ENCODE measurements around the gene LRMDA.

LRMDA gene

DNA sequence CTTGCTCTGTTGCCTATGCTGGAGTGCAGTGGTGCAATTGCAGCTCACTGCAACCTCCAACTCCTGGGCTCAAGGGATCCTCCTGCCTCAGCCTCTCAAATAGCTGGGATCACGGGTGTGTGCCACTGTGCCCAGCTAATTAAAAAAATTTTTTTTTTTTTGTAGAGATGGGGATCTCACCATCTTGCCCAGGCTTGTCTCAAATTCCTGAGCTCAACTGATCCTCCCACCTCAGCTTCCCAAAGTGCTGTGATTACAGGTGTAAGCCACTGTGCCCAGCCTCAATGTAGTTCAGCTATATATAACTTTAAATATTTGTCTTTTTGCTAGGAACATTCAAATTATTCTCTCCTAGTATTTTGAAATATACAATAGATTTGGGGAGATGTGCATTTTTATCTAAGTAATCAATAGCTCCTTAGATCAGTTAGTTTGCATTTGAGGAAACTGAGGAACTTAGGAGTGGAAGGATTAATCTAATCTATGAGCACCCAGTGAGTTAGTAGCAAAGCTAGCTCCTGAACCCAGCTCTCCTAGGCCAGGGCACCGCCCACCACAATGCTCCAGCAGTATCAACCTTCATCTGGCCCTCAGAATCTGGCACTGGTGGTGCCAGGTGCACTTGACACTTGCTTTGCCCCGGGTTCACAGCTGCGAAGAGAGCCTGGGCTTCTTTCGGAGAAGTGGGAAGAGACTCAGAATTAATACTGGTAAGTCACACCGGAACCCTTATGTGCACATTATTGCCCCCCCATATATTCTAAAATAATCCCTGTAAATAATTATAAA, 5.9 kb upstream of the LRMDA start:
- no peak for DNase-seq

DNA sequence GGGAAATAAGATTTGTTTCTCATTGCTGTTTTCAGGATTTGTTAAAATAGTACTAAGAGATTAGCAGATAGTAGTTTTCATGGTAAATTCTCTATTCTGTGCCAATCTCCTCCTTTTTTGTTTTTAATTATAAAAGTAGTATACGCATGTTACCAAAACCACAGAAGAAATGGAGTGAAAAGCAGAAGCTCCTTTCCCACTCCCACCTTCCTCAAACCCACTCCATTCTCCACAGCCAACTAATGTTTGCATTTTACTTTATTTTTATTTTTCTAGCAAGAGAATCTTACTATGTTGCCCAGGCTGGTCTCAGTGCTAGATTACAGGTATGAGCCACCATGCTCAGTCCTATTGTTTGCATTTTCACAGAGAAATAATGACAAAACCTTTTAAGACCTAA, 4.5 kb upstream of the LRMDA start:
- no peak for DNase-seq

DNA sequence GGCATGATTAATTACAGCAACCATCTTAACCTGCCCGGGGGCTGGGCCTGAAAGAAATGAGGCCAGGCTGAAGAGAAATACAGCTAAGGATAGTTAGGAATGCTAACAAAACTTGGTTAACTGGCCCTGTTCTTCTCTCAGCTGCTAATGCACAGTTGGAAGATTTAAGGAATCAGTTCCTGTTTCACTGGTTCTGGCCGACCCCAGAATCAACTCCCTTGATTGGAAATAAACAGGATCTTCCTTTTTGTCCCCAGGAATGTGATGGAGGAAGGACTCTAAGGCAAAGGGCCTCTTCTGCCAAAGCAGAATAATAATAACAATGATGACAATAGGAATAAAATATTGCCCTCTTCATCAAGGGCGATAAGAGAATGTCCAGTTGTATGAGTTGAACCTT, 3.5 kb upstream of the LRMDA start:
- no peak for DNase-seq

DNA sequence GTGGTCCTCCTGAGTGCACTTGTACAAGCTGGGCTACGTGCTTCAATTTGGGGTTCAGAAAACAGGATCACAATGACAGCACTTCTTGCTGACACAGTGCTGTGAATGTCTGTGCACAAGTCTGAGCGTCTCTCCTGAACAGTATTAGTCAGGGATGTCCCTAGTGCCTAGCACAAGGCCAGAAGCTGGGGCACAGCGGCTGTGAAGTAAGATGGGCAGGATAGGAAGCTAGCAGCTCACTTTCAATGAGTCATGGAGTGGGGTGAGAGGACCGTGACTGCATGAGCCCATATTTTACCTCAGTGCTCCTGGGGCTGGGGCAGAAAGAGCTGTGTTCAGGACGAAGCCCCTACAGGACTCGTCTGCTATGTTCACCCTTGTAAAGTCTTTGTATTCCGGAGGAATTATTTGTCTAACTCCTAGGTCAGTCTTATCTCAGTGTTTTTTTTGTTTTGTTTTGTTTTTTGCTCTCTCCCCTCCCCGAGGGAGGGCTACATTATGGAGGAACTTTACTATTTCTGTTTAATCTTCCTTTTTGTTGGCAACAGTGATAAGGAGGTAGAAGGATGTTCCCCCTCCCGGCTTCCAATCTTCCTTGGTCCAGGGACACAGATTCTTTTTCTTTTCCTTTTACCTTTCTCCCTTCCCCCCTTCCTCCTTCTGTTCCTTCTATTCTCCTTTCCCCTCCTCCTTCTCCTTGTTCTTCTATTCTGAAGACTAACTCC, 2.8 kb upstream of the LRMDA start:
- no peak for DNase-seq

DNA sequence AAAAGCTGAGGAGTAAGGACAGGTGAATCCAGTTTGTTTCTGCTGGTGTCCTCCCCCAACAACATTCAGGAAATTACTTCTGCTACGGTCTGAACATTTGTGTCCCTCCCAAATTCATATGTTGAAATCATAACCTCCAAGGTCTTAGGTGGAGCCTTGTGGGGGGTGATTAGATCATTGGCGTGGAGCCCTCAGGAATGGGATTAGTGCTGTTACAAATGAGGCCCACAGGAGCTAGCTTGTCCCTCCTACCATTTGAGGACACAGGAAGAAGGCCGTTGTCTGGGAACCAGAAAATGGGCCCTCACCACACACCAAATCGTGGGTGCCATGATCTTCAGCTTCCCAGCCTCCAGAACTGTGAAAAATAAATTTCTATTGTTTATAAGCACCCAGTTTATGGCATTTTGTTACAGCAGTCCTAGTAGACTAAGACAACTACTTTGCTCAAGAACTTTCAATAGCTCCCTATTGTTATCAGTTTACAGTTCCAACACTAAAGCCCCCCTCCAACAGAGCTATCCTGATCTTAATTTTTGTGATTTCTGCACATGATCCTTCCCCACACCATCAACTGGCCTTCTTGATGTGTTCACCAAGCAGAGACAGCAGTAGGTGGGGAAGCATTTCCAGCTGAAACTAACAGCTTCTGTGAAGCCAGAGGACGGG, 2.1 kb upstream of the LRMDA start:
- DNase-seq = no peak

- DNase-seq = no peak
Measured at GRCh38 chr10:75430000-75430763, 1.2 kb upstream of the LRMDA start.

GRCh38 chr10:75432176-75432575, 752 bp downstream of the LRMDA start:
- DNase-seq = no peak

DNA sequence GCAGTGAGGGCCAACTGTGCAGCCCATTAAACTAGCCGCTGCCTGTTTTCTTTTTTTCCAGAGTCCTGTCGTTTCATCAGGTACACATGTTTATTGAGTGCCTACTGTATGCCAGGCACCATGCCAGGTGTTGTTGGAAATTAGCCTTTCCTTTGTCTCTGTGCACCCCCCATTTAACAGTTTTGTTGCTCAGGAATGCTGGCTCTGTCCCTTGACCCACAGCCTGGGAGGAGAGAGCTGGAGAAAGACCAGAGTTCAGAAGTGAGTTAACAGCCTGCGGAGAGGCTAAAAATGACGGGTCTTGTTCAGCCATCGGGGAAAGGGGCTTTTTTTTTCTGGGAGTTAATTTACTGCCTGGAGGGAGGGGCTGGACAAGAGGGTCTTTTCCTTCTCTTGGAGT, 1.3 kb downstream of the LRMDA start:
- no peak for DNase-seq

DNA sequence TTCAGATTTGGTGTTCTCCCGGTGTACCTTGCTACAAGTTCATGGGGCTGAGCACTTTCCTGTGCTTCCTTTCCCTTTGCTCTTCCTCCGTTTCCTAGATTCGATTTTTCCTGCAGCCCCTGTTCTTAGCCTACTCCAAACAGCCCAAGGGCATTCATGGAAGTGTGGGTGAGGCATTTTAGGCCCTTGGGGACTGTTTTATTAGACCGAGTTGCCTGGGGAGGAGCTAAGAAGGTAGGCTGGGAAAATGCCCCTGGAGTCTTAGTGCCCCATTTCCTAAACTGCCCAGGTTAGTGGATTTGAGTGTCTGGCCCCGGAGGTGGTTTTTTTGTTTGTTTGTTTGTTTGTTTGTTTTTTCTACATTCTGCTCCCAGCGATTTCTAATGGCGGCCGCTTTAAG, 1.8 kb downstream of the LRMDA start:
- no peak for DNase-seq

DNA sequence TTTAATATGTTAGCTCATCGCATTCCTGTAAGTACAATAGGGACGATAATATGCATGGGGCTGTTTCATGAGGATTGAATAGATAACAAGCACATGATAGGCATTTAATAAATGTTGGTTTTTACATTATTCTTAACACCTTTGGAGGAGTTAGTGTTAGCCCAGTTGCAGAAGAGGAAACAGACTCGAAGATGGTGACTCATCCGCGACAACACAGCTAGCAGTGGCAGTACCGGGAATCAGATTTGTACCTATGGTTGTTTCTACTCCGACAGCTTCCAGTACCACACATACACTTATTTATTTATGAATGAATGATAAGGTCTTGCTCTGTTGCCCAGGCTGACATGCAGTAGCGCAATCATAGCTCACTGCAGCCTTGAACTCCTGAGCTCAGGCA, 2.9 kb downstream of the LRMDA start:
- no peak for DNase-seq

GRCh38 chr10:75435291-75435690, 3.9 kb downstream of the LRMDA start:
- no peak for DNase-seq

DNA sequence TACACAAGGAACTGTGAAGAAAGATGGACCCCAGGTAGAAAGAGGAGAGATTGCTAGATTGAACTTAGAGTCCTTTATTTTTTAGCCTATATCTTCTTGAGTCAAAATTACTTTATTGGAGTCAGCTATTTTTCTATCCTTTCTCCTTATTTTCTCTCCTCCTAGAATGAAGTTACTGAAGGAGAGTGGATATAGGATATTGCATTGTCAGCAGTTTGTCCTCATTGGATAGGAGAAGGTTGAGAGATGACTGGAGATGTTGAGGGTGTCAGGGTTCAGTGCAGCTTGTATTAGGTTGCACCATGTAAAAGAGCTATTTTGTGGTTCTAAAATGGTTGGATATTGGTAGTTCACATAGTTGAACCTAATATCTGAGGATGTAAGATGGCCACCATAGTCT, 5.5 kb downstream of the LRMDA start:
- DNase-seq = no peak

DNA sequence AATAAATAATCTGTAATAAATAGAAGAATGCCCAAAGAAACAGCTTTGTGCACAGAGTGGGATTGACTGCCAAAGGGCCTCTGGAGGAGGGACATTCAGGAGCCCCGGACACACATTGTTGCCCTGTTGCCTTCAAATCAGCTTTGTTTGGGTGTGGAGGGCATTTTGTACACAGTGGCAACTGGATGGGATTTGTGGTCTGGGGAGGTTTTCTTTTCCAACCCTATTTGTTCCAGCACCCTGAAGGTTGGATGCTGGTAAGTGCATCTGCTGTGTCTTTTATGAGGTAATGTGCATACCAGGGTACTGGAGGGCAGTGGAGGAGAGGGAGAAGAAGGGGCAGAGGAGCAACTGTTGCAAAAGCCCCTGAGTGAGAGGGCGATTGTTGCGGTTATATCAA, 6.3 kb downstream of the LRMDA start:
- DNase-seq = no peak

DNA sequence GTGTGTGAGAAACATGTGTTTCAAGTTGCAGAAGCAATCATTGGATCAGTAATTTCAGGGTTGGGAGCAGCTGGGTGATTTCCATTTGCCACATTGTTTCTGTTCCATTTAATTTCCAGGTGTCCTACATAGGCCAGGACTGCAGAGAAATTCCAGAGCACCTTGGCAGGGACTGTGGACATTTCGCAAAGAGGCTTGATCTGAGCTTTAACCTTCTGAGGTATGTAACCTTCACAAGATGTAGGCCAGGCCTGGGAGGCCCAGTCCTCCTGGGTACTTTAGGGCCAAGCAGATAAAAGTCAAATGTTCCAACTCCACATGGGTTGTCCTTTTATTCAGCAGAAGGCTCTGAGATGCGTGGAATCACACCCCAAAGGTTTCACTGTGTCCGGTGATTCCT, 6.9 kb downstream of the LRMDA start:
- DNase-seq = no peak

GRCh38 chr10:75439811-75440210, 8.4 kb downstream of the LRMDA start:
- DNase-seq = no peak

- no peak for DNase-seq
Measured at GRCh38 chr10:75440271-75440793, 8.9 kb downstream of the LRMDA start.

GRCh38 chr10:75441196-75441595, 9.8 kb downstream of the LRMDA start:
- DNase-seq = no peak

- DNase-seq = no peak
Measured at GRCh38 chr10:75441682-75442081, 10.3 kb downstream of the LRMDA start.

DNA sequence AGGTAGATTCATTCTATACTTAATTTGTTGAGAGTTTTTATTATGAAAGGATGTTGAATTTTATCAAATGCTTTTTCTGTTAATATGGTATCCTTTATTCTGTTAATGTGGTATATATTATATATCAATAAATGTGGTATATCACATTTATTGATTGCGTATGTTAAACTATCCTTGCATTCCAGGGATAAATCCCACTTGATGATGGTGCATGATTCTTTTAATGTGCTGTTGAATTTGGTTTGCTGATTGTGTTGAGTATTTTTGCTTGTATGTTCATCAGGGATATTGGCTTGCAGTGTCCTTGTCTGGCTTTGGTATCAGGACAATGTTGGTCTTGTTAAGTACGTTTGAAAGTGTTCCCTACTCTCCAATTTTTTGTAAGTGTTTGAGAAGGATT, 11.9 kb downstream of the LRMDA start:
- no peak for DNase-seq

- no peak for DNase-seq
Measured at GRCh38 chr10:75444781-75445386, 13.5 kb downstream of the LRMDA start.

DNA sequence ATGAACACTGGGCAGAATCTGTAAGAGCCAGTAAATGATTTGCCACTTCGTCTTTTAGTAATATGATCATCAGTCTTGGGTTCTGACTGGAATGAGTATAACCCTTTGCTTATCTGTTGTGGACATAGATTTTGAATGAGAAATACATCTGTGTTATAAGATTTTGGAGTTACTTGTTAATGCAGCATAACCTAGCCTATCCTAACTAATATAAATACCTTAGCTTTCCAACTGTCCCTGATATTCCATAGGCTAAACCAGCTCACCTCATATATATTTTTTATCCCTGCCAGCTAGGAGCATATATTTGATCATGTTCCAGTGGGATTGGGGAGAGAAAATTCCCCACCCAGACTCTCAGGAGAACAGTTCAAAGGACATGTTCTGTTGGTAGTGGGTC, 15.1 kb downstream of the LRMDA start:
- DNase-seq = no peak

DNA sequence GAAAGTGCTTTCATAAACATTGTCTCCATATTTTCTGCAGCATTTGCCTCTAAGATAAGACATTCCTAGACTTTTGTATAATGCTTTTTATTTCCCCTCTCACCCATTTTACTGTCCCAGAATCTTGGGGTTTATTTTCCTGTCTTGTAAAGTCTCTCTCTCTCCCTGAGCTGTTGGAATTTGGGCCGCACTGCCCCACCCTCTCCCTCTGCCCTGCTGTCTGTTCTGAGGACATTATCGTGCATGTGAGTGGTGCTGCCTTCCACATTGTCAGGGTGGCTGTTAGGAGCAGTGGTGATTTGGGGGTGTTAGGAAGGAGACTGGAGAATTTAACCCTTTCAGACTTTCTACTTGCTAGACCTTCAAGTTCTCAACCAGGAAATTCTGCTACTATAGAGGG, 16.7 kb downstream of the LRMDA start:
- no peak for DNase-seq
